GM19239 (cell line): ENCODE results near the gene VIL1.

Experiments
- DNase-seq: peaks from one replicate; pipeline ENCODE4 v3.0.0; 2011; ENCODE audit warnings: low spot score; ENCODE audit not compliant: insufficient read length
- FAIRE-seq: peaks from 2 replicates; lab custom pipeline; 2011; peaks lifted over from hg19 to GRCh38; lab: Jason Lieb, UNC

Gene VIL1

GRCh38 chr2:218479595-218479994 lies 60.7 kb downstream of the VIL1 start:
- FAIRE-seq (no peak), DNase-seq (no peak)

- DNase-seq (no peak), FAIRE-seq (peak; percentile 60)
Observed at GRCh38 chr2:218482651-218483050, 63.7 kb downstream of the VIL1 start.

GRCh38 chr2:218485986-218486667 lies 67.2 kb downstream of the VIL1 start:
- FAIRE-seq (no peak), DNase-seq (no peak)

GRCh38 chr2:218500501-218501060 lies 81.7 kb downstream of the VIL1 start:
- DNase-seq: no peak
- no peak for FAIRE-seq

GRCh38 chr2:218501665-218502064 lies 82.7 kb downstream of the VIL1 start:
- no peak for DNase-seq
- no peak for FAIRE-seq
